ENCODE measurements around the gene ARID5B.
A peak's percentile ranks its signal among the peaks of the same experiment; 100 is the strongest.

The ARID5B gene

GRCh38 chr10:61986788-61987492 lies 85.4 kb downstream of the ARID5B start:
- Histone ChIP-seq H3K4me3 (ENCODE audit: low read length) (no peak overlapping the region), H3K9ac (ENCODE audit: low read length) (peak overlapping the region; percentile 62), H3K4me1 (ENCODE audit: control insufficient read depth, insufficient read depth, low read length) (peaks cover 36% of the 10 kb centered on the region), H3K9me3 (ENCODE audit: control insufficient read depth, low read length) (no peaks in the 10 kb centered on the region), H3K36me3 (ENCODE audit: control insufficient read depth, insufficient read depth, low read length, severe bottlenecking) (no peaks in the 10 kb centered on the region), H3K27me3 (replicated peaks; ENCODE audit: control insufficient read depth, insufficient read depth, low read length) (no peaks in the 10 kb centered on the region)
- no peak for DNase-seq (ENCODE audit: low read depth)

DNA sequence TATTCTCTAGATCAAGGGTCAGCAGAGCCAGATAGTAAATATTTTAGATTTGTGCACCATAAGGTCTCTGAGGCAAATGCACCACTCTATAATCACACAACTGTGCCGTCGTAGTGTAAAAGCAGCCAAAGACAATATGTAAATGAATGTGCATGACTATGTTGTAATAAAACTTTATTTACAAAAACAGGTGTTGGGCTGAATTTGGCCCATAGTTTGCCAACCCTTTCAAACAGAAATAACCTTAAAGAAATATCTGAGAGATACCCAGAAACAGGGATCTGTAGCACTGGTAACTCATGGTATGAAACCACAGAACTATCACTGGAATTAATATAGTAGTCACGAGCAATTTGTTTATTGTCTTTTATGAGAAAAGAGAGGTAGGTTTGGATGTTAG lies 86.0 kb downstream of the ARID5B start:
- Histone ChIP-seq H3K9ac (ENCODE audit: low read length) (peak overlapping the region; percentile 62), H3K4me3 (ENCODE audit: low read length) (peak overlapping the region; percentile 67), H3K4me1 (ENCODE audit: control insufficient read depth, insufficient read depth, low read length) (peaks cover 42% of the 10 kb centered on the region), H3K36me3 (ENCODE audit: control insufficient read depth, insufficient read depth, low read length, severe bottlenecking) (no peaks in the 10 kb centered on the region), H3K9me3 (ENCODE audit: control insufficient read depth, low read length) (no peaks in the 10 kb centered on the region), H3K27me3 (replicated peaks; ENCODE audit: control insufficient read depth, insufficient read depth, low read length) (no peaks in the 10 kb centered on the region)
- no peak for DNase-seq (ENCODE audit: low read depth)

GRCh38 chr10:61987951-61988379 lies 86.5 kb downstream of the ARID5B start:
- H3K27me3 ChIP-seq (replicated peaks; ENCODE audit: control insufficient read depth, insufficient read depth, low read length), result no peaks in the 10 kb centered on the region
- H3K4me1 ChIP-seq (ENCODE audit: control insufficient read depth, insufficient read depth, low read length), result peaks cover 44% of the 10 kb centered on the region
- H3K4me3 ChIP-seq (ENCODE audit: low read length), result peak overlapping the region; percentile 67
- no peaks in the 10 kb centered on the region for H3K9me3 ChIP-seq (ENCODE audit: control insufficient read depth, low read length)
- H3K36me3 ChIP-seq (ENCODE audit: control insufficient read depth, insufficient read depth, low read length, severe bottlenecking), result no peaks in the 10 kb centered on the region
- peak; percentile 31 for DNase-seq (ENCODE audit: low read depth)
- peak overlapping the region; percentile 62 for H3K9ac ChIP-seq (ENCODE audit: low read length)

DNA sequence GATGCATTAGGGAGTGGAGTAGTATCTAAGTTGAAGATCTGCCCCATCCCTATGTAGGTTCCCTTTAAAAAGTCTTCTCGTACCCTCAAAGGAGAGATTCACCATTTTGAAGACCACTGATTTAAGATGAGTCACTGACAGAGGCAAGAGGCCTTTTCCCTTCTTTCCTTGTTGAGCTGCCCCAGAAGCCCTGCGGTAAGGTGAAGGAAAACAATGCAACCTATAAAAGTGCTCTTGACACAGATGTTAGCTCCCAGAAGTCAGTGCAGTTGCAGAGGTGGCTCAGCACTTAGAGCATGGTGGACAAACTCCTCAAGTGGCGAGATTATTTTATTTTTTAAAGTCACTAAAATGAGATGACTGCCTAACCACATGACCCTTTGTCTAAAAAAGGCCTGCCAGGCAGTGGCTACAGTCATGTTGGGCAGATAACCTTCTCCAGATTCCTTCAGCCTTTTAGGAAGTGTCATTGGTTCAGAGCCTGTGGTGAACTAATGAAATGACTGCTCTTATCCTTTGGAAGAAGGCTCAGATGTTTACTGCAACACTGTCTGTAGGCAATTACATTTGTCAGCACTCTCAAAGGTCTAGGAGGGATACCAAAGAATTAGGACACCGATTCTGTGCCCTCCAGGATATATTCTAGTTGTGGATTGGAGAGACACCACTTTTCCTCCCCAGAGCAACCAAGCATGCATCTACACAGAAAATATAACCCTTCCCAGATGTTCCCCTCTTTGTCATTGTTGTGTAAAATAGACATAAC lies 88.7 kb downstream of the ARID5B start:
- no peak for DNase-seq (ENCODE audit: low read depth)
- H3K9ac ChIP-seq (ENCODE audit: low read length), result no peak overlapping the region
- peaks cover 66% of the 10 kb centered on the region for H3K4me1 ChIP-seq (ENCODE audit: control insufficient read depth, insufficient read depth, low read length)
- H3K4me3 ChIP-seq (ENCODE audit: low read length), result no peak overlapping the region
- no peaks in the 10 kb centered on the region for H3K27me3 ChIP-seq (replicated peaks; ENCODE audit: control insufficient read depth, insufficient read depth, low read length)
- no peaks in the 10 kb centered on the region for H3K9me3 ChIP-seq (ENCODE audit: control insufficient read depth, low read length)
- no peaks in the 10 kb centered on the region for H3K36me3 ChIP-seq (ENCODE audit: control insufficient read depth, insufficient read depth, low read length, severe bottlenecking)

GRCh38 chr10:61990761-61991135 lies 89.2 kb downstream of the ARID5B start:
- H3K4me1 ChIP-seq (ENCODE audit: control insufficient read depth, insufficient read depth, low read length), result peaks cover 72% of the 10 kb centered on the region
- H3K9me3 ChIP-seq (ENCODE audit: control insufficient read depth, low read length), result no peaks in the 10 kb centered on the region
- DNase-seq (ENCODE audit: low read depth), result no peak
- H3K27me3 ChIP-seq (replicated peaks; ENCODE audit: control insufficient read depth, insufficient read depth, low read length), result no peaks in the 10 kb centered on the region
- no peak overlapping the region for H3K4me3 ChIP-seq (ENCODE audit: low read length)
- no peaks in the 10 kb centered on the region for H3K36me3 ChIP-seq (ENCODE audit: control insufficient read depth, insufficient read depth, low read length, severe bottlenecking)
- no peak overlapping the region for H3K9ac ChIP-seq (ENCODE audit: low read length)

GRCh38 chr10:61991166-61991565 lies 89.7 kb downstream of the ARID5B start:
- no peaks in the 10 kb centered on the region for H3K36me3 ChIP-seq (ENCODE audit: control insufficient read depth, insufficient read depth, low read length, severe bottlenecking)
- H3K9me3 ChIP-seq (ENCODE audit: control insufficient read depth, low read length), result no peaks in the 10 kb centered on the region
- no peak overlapping the region for H3K4me3 ChIP-seq (ENCODE audit: low read length)
- peaks cover 75% of the 10 kb centered on the region for H3K4me1 ChIP-seq (ENCODE audit: control insufficient read depth, insufficient read depth, low read length)
- H3K9ac ChIP-seq (ENCODE audit: low read length), result no peak overlapping the region
- no peaks in the 10 kb centered on the region for H3K27me3 ChIP-seq (replicated peaks; ENCODE audit: control insufficient read depth, insufficient read depth, low read length)
- DNase-seq (ENCODE audit: low read depth), result no peak

- Histone ChIP-seq H3K36me3 (ENCODE audit: control insufficient read depth, insufficient read depth, low read length, severe bottlenecking) (no peaks in the 10 kb centered on the region), H3K4me3 (ENCODE audit: low read length) (peak overlapping the region; percentile 75), H3K27me3 (replicated peaks; ENCODE audit: control insufficient read depth, insufficient read depth, low read length) (no peaks in the 10 kb centered on the region), H3K4me1 (ENCODE audit: control insufficient read depth, insufficient read depth, low read length) (peaks cover 69% of the 10 kb centered on the region), H3K9me3 (ENCODE audit: control insufficient read depth, low read length) (no peaks in the 10 kb centered on the region), H3K9ac (ENCODE audit: low read length) (peak overlapping the region; percentile 83)
- DNase-seq (ENCODE audit: low read depth), result peak; percentile 50
Measured at GRCh38 chr10:61992059-61992460, 90.6 kb downstream of the ARID5B start.

- peak; percentile 94 for DNase-seq (ENCODE audit: low read depth)
- H3K27me3 ChIP-seq (replicated peaks; ENCODE audit: control insufficient read depth, insufficient read depth, low read length), result no peaks in the 10 kb centered on the region
- peak overlapping the region; percentile 83 for H3K9ac ChIP-seq (ENCODE audit: low read length)
- peaks cover 60% of the 10 kb centered on the region for H3K4me1 ChIP-seq (ENCODE audit: control insufficient read depth, insufficient read depth, low read length)
- H3K4me3 ChIP-seq (ENCODE audit: low read length), result peak overlapping the region; percentile 75
- no peaks in the 10 kb centered on the region for H3K9me3 ChIP-seq (ENCODE audit: control insufficient read depth, low read length)
- peaks cover 1% of the 10 kb centered on the region for H3K36me3 ChIP-seq (ENCODE audit: control insufficient read depth, insufficient read depth, low read length, severe bottlenecking)
Measured at GRCh38 chr10:61992671-61993668, 91.5 kb downstream of the ARID5B start.

GRCh38 chr10:61993711-61994401 lies 92.4 kb downstream of the ARID5B start:
- DNase-seq (ENCODE audit: low read depth), result peak; percentile 58
- Histone ChIP-seq H3K4me3 (ENCODE audit: low read length) (peak overlapping the region; percentile 75), H3K4me1 (ENCODE audit: control insufficient read depth, insufficient read depth, low read length) (peaks cover 53% of the 10 kb centered on the region), H3K9me3 (ENCODE audit: control insufficient read depth, low read length) (no peaks in the 10 kb centered on the region), H3K9ac (ENCODE audit: low read length) (peak overlapping the region; percentile 83), H3K27me3 (replicated peaks; ENCODE audit: control insufficient read depth, insufficient read depth, low read length) (no peaks in the 10 kb centered on the region), H3K36me3 (ENCODE audit: control insufficient read depth, insufficient read depth, low read length, severe bottlenecking) (peaks cover 7% of the 10 kb centered on the region)

DNA sequence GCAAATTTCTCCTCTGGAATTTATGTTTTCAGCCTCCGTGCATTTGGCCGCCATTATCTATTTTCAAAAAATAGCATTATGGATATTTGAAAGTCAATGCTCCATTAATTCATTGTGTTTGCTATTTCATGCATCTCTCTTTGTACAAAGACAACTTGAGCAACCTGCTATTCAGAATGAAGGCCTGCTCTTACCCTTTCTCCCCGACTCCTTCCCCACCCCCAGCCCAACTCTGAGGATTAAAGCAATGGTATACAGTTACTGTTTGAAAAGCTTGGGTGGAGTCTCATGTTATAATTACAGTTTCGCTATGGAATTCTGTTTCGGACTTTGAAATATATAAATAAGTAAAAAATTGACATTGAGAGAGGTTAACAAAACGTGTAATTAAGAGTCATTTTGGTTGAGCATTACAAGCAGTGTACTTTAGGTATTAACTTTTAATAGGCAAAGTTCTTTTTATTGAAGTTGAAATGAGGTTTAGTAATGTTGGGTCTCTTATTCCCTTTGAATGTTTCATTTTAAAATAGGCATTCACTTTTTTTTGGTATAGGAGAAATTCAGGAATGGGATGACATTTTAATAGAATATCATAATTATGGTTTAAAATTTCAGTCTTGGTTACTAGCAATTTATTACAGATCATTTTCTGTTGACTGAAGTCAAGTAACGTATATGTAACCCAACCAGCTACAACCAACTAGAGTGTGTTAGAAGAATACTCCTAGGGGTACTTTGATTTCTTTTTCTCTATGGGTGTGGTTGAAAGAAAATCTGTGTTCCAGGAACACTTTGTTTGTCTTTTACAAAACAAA lies 93.1 kb downstream of the ARID5B start:
- Histone ChIP-seq H3K9ac (ENCODE audit: low read length) (peak overlapping the region; percentile 13), H3K36me3 (ENCODE audit: control insufficient read depth, insufficient read depth, low read length, severe bottlenecking) (peaks cover 7% of the 10 kb centered on the region), H3K4me1 (ENCODE audit: control insufficient read depth, insufficient read depth, low read length) (peaks cover 53% of the 10 kb centered on the region), H3K9me3 (ENCODE audit: control insufficient read depth, low read length) (no peaks in the 10 kb centered on the region), H3K27me3 (replicated peaks; ENCODE audit: control insufficient read depth, insufficient read depth, low read length) (no peaks in the 10 kb centered on the region), H3K4me3 (ENCODE audit: low read length) (no peak overlapping the region)
- DNase-seq (ENCODE audit: low read depth), result no peak

Data from adipocyte (in vitro differentiated cells).